HG03025 (cell line): Measurements from ENCODE around the gene DMRT2.

ENCODE experiments used
- ATAC-seq: cut with Tn5 transposase; IDR thresholded peaks from one replicate; pipeline ENCODE4 v1.9.1; 2021; ENCODE audit warnings: mild to moderate bottlenecking, moderate library complexity; ENCODE audit not compliant: unreplicated experiment, low FRiP score

DMRT2 gene

DNA sequence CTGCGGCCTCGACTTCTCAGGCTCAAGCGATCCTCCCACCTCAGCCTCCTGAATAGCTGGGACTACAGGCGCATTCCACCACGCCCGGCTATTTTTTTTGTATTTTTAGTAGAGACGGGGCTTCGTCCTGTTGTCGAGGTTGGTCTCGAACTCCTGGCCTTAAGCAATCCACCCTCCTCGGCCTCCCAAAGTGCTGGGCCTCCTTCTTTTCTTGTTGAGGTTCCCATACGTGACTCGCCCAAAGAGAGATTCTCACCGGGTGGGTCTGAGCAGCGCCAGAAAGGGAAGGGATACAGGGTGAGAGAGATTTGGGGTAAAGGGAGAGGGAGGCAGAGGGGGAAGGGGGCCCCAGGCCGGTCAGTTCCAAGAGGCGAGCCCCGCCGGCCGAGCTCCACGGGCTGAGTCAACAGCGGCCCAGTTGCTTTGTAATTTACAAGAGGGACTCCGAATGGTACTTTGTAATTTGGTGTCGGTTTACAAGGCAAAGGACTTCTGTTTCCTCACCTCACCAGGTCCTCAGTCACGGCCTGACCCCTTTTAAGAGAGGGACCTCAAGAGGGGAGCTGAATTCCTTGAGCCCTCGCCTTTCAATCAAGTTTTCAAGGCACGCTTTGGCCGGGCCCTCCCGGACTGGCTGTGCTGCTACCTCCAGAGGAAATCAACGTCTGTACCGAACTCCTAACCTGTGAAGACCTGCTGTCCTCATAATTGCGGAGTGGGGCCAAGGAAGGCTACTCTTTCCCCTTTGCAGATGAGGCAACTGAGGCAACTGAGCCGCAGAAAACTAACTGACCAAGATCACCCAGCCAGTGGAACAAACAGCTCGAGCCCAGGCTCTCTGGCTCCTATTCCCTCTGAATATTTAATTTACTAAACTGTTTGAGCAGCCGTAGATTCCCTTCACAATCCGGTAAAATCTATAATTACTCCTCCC, 3.3 kb upstream of the DMRT2 start:
- no peak for ATAC-seq

DNA sequence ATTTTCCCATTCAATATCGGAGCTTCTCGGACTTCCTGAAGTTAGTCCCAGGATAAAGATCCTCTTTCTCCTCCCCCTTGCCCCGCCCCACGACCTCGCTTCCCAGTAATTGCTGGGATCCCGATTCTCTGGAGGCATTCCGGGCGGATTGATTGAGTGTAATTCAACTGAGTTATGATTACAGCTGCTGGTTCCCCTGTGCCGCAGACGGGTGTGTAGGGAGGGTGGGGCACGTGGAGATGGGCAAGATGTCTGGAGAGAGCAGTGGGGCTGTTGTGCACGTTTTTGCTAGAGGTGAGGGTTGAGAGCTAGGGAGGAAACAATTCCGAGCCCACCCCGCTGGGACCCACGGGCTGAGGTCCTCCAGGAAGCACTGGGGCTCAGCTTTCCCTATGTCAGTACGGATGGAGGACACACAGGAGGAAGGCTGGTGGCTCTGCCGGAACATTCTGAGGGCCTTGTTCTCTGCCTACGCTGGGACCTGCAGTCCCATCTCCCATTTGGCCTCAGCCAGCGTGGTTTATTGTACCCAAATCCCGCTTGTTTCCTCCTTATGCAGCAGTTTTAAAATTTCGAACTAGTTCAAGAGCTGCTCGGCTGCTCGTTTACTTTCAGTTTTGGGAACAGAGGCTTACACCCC, 2.4 kb upstream of the DMRT2 start:
- ATAC-seq, result no peak

DNA sequence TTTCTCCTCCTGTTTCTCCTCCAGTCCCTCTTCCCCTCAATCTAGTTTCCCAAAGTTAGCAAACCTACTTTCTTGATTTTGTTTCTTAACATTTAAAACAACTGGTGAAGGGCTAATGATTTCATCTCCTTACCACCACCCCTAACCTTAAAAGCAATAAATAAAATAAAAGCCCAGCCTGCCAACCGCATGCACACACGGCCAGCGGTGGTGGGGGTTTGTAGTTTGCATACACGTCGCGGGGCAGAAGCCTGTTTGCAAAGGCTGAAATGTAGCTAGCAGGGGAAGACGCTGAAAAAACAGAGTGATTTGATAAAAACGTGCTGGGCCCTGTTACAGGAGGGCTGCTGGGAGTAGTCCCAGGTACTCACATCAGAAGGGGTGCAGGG, 1.9 kb upstream of the DMRT2 start:
- no peak for ATAC-seq

DNA sequence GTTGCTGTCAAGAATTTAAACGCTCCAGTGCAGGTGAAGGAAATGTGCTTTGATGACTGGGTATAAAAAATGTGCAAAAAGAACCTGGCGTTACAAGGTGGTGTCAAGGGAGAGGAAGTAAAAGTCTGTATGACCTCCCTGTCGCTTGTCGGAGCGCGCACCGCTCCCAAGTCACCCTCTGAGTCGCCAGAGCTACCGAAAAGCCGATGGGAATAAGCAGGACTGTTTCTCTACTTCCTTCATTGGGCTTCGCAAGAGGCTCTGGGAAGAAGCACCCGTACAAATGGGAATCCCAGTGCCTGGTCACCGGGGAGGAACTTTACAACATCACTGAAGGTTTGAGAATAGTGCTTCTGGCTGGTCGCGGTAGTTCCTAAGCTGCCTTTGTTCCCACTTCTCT, 1.3 kb upstream of the DMRT2 start:
- ATAC-seq, result no peak

DNA sequence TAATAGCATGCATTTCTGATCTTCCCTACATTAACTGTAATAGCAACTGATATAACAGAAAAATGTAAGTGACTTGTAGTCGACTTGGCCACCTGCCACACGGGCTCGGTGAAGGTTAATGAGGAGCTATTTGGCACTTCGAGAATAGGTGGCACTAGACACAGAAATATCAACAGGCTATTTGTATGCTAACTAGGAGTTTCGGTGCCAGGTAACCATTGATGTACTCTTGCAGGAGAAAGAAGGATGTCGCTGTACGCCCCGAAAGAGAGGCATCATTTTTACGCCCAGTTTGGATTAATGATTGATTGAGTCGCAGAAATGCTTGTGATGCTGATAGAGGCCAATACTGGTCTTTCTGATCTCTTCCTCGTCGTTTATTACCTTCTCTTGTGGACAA, 516 bp upstream of the DMRT2 start:
- ATAC-seq, result no peak

DNA sequence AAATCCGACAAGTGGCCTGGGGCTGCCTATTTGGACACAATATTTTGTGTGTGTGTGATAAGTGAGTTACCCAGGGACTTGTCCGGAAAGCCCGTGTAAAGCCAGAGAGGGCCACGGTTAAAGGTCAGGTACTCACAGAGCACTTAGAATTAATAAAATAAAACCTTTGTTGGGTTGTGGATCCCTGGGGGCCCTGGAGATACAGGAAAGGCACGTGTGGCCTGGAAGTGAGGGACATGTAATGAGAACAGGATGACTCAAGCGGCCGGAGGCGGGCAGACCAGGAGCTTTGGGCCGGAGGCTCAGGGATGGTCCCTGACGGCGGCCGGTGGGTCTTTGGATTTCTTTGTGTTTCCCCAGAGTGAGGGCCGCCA, 1.0 kb downstream of the DMRT2 start:
- ATAC-seq, result no peak

DNA sequence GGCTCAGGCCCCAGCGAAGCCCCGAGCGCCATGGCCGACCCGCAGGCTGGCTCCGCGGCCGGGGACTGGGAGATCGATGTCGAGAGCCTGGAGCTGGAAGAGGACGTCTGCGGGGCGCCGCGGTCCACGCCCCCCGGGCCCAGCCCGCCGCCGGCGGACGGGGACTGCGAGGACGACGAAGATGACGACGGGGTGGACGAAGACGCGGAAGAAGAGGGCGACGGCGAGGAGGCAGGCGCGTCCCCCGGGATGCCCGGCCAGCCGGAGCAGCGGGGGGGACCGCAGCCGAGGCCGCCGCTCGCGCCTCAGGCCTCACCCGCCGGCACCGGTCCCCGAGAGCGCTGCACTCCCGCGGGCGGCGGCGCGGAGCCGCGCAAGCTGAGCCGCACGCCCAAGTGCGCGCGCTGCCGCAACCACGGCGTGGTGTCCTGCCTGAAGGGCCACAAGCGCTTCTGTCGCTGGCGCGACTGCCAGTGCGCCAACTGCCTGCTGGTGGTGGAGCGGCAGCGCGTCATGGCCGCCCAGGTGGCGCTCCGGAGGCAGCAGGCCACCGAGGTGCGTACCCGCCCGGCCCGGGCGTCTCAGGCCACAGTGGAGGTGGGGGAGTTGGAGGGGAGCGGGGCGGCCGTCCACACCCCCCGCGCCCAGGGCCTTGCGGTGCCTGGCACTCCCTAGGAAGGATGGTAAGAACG, 1.6 kb downstream of the DMRT2 start:
- ATAC-seq, result no peak

DNA sequence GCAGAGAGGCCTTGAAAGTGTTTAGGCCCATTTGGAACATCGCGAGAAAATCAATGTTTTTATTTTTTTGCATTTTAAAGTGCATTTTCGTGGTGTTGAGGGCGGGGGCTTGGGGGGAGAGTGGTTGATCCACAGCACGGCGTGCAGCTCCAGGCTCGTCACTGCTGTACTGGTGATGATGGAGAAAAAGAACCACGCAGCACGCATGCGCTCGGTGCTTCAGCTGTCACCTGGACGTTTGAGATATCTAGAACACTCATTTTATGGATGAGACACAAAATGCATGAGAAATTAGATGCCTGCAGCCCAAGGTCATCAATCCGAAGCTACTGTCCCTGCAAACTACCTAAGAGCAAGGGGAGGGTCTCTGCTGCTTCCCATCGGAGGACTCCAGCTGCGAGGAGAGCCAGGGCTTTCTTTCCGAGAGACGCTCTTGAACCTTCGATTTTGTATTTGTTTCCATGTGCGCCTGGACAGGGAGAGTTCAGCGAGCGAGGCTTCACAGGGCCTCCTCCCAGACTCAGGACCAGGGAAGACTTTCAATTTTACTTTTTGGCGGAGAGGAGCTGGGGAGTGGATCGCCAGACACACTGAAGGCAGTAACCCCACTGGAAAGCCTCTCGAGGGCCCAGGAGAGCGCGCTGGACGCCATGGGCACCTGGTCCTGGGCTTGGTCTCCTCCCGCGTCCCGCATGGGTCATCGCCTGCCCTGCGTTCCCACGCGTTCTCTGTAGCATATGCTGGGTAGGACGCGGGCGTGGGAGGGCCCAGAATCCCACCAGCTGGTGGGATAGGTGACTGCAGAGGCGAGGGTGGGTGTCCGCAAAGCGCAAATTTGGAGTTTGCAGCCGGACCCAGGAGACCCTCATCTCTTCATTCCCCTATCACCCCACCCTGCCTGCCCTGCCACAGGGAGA, 2.5 kb downstream of the DMRT2 start:
- ATAC-seq, result no peak

DNA sequence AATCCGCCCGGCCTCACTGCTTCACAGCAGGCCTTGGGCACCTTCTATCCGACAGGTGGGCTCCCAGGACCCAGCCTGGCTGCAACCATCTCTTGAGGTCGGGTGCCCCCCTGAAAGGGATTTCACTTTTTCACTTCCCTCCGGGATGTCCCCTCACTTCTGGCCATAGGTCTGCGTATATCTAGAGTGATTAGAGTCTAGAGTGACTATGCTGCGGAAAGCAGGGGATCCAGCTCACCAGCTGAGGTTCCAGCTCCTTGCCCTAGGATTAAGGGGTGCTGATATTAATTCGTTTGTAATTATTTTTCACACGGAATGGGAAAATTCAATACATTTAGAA, 3.1 kb downstream of the DMRT2 start:
- ATAC-seq, result no peak

DNA sequence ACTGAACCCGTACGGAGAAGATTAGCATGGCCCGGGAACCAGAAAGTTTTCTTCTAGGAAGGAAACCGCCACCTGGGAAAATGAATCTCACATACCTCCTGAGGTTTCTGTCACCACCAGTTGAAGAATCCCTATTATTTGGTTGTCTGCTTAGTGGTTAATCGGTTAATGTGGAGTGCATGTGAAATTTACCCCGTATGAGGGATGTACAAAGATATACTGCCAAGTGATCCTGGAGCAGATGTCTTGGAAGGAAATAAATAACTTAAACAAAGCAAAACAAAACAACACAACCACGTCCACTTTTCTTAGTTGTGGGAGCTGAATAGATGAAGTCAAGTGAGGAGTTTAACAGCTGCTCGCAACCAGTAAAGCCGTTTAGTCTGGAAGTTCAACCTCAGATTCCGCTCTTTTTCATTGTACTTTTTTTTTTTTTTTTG, 3.8 kb downstream of the DMRT2 start:
- no peak for ATAC-seq

DNA sequence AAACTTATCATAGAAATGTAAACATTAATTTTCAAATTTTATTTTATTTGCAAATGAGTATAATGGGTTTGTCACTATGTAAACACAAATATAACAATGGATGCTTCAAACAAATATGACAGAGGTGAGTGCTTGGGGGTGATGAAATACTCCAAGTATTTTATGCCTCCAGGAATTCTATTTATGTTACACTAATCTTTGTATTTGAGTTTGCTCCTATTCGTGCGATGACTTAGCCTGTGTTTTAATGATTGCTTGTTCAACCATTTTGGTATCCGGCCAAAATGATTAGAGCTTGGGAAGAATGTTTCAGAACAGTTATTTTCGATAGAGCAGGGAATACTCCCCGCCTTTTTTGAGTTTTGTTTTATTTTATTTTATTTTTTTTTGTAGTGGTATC, 5.0 kb downstream of the DMRT2 start:
- ATAC-seq, result no peak

DNA sequence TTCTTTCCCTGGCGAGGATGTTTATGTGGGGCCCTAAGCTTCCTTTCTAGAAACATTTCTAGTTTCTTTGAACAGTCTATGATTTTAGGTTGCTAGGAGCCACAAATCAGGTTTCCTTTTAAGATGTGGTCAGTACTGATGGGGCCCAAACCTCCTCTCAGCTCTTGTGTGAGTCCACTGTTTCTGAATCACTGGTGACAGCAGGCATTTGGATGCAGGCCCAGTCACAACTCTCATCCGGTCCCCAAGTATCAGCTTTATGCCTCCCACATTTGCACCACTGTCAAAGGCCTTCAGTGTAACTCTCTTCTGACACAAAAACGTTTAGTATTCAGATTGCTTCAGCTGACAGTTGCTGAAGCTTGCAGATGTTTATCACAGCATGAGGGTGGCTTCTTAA, 7.8 kb downstream of the DMRT2 start:
- ATAC-seq, result no peak

DNA sequence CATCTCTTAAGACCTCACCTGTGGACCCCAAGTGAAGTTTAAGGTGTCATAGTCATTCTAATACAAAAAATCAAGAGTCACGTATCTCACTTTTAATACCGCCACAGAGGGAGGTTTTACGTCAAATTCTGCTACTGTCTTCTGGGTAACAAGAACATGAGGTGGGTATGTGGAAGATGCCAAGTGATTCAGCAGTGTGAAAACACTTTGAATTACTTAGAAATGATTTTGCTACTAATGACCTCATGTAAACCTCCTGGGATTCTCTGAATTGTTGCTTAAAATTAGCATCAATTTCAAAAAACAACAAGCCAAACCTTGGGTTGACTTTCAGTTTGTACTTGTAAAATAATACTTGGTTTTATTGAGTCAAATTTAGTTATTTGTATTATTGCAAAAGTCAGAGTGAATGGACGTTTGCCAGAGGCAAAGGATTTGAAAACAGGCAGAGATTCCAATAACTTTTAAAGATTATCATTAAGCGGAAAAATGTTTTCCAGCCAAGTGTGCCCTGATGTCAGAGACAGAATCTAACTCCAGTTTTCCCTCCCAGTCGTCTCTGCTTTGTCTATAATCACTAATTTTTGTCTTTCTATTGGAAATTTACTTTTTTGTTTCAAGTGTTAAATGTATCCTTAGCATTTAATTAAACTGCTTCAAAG, 8.8 kb downstream of the DMRT2 start:
- ATAC-seq, result no peak

DNA sequence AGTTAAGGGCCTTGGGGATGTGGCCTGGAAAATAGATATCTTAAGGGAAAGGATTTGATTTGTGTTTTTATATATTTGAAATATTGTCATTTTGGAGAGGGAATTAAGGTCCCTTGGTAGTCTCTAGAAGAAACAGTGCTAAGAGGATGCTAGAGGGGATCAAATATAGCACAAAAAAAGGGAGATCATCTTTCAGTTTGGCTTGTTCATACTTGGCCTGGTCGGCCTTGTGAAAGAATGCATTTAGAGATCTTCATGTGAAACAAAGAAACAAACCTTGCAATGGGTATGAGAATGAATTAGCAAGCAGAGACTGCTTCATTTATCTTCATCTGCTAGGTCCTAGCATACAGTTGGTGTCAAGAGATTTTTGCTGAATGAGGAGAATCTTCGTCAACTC, 15.0 kb downstream of the DMRT2 start:
- ATAC-seq, result no peak

DNA sequence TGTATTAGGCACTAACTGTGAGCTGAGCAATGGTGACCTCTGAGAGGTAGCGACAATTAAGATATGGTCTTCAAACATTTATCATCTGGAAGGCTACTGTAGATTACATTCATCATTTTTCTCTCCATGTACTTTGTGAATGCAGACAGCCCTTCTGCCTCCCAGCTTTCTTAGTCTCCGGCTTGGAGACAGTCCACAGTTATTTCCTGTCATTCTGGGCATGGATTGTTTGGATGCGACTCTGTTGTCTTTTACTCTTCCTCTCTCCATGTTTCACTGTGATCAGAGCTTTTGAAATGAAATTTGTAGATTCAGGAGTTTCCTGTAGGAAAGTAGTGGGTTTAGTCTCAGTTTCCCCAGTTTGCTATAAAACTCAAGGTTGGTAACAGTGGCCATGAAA, 20.5 kb downstream of the DMRT2 start:
- ATAC-seq, result no peak

DNA sequence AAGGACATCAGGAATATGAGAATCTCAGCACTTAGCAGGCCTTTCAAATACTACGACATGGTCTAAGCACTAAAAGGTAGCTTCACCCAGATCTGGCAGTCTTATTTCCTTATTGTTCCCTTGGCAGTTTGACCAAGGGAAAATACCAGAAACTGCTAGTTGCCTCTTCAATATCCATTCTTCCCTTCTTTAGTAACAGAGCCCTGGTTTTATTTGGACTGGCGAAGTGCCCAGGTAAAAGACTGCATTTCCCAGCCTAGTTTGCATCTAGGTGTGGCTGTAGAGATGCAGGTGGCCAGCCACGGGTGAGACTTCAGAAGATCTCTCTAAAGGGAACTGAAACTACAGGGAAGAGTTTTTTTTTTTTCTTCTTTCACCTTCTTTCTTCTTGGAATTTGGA, 21.6 kb downstream of the DMRT2 start:
- ATAC-seq, result no peak

DNA sequence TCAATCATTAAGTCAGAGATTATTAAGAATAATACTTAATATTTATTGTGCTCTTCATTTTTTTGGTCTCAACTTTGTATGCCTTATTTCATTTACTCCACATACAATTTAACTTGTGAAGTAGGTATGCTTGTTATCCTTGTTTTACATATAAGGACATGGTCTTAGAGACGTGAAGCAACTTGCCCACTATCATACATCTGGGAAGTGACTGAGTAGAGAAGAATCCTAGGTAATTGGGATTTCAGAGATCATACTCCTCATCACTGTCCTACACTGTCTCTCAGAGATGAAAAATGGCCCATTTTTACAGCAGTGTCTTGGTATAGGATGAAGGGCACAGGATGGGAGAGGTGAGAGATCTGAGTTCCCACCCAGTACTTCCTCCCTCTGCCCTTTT, 23.3 kb downstream of the DMRT2 start:
- no peak for ATAC-seq

DNA sequence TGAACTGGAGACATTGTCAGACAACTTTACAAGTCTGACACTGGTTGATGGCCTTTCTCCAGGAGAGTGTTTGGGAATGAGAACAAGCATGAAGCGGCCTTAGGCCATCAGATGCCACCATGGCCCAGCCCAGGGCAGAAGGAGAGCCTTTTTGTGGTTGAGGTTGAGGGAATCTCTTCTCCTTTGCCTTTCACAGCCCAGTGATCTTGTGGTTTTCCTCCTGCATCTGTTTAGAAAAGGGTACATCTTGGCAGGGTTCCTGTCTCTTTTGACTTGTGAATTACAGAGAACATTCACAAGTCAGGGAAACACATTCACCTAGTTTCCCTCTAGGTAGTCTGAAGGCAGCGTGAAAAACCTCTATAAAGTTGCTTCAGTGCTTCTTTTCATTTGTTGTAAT, 27.5 kb downstream of the DMRT2 start:
- no peak for ATAC-seq

DNA sequence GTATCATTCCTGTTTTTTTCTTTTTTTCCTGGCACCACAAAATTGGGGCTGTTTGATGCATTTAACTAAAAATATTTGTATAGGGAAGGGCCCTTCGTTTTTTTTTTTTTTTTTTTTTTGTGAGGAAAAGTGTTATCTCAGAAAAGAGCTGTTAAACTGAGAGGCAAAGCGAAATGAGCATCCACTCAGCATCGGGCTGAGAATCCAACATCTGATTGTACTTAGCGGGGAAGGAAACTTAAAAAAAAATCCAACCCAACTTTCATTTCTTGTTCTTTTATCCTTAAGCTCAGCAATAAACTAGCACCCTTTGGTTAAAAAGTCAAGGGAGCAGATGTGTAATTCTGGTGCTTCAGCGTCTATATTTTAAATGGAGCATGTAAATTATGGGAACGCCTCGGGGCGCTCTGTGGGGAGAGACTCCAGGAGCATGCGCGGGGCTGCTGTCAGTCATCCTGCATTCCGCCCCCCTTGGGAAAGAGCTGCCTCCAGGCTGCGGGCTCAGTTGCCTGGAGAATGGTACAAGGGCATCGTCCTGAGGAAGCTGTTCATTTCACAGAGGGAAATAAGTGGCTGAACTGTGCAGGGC, 33.3 kb downstream of the DMRT2 start:
- ATAC-seq, result no peak

DNA sequence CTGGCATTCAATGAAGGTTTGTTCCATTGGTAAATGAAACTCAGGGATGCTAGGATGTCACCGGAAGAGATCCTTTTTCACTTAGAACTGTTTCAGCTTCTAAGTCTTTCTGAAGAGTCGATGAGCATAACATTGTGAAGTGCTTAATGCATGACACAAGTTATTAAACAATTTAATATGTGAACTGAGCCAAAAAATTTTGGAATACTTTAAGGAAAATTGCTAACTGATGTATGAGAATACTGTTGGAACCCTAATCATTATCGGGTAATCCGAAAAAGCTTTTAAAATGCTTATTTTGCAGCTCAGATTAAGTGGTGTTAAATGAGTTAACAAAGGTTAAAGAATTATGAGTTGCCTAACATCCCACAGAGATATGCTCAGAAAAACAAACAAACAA, 34.9 kb downstream of the DMRT2 start:
- no peak for ATAC-seq
